ENCODE measurements around the gene SLC9A4. TPM values are rescaled to one million over a fixed set of nuclear protein-coding genes. Genes with fewer than 3 reads are reported as not detected.

SLC9A4 gene
- total and polyA plus RNA-seq, 10 of the 15 experiments (the other 5 are each of a cell fraction or from before 2014, with no cell fraction given): 0.10 TPM; not detected in 9

DNA sequence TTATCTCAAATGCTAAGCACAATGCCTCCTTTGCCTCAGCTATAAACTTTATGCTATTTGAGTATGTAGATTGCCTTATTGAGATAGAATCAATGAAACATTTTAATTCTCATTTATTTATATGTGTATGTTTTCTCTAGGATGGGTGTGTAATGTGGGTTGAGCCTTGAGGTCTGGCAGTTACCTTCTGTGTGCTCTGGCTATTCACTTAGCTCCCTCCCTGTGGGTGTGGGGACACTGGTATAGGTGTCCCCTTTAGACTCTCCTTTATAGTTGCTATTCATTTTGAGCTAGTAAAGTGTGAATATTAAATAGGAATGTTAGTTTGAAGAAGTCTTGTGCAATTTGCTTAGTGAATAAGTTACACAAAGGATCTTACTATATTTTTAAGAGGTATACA is 1.8 kb downstream of the SLC9A4 start:
- H3K79me2 ChIP-seq (ENCODE audit: control insufficient read depth, insufficient read depth, low read length): no peaks in the 10 kb centered on the region
- H3K9ac ChIP-seq (ENCODE audit: control insufficient read depth, insufficient read depth, low read length): no peak overlapping the region
- DNase-seq (ENCODE audit: low read depth, low spot score) (no peak), ATAC-seq (no peak), FAIRE-seq (no peak)
- POLR2A ChIA-PET: no interaction called here
- TF ChIP-seq ASH2L (IDR thresholded peaks at IDR 0.05; ENCODE audit: borderline replicate concordance, low read depth): no peak
- TF ChIP-seq, protein P1, sequence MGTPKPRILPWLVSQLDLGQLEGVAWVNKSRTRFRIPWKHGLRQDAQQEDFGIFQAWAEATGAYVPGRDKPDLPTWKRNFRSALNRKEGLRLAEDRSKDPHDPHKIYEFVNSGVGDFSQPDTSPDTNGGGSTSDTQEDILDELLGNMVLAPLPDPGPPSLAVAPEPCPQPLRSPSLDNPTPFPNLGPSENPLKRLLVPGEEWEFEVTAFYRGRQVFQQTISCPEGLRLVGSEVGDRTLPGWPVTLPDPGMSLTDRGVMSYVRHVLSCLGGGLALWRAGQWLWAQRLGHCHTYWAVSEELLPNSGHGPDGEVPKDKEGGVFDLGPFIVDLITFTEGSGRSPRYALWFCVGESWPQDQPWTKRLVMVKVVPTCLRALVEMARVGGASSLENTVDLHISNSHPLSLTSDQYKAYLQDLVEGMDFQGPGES (IDR thresholded peaks at IDR 0.05): no peak
- TF ChIP-seq, protein P2, sequence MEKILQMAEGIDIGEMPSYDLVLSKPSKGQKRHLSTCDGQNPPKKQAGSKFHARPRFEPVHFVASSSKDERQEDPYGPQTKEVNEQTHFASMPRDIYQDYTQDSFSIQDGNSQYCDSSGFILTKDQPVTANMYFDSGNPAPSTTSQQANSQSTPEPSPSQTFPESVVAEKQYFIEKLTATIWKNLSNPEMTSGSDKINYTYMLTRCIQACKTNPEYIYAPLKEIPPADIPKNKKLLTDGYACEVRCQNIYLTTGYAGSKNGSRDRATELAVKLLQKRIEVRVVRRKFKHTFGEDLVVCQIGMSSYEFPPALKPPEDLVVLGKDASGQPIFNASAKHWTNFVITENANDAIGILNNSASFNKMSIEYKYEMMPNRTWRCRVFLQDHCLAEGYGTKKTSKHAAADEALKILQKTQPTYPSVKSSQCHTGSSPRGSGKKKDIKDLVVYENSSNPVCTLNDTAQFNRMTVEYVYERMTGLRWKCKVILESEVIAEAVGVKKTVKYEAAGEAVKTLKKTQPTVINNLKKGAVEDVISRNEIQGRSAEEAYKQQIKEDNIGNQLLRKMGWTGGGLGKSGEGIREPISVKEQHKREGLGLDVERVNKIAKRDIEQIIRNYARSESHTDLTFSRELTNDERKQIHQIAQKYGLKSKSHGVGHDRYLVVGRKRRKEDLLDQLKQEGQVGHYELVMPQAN (conservative IDR thresholded peaks at IDR 0.05): no peak
- no peak for TF ChIP-seq ZNF274 (IDR thresholded peaks at IDR 0.05; ENCODE audit: insufficient read depth, insufficient read length)
- no peak for TF ChIP-seq PML (IDR thresholded peaks at IDR 0.05; ENCODE audit: low read length)
- no peak for TF ChIP-seq TARDBP (IDR thresholded peaks at IDR 0.05; ENCODE audit: borderline replicate concordance)
- TF ChIP-seq HCFC1 (IDR thresholded peaks at IDR 0.05; ENCODE audit: low read length): no peak
- TF ChIP-seq NFYB (IDR thresholded peaks at IDR 0.05; ENCODE audit: insufficient read depth, low read depth, low read length): no peak
- TF ChIP-seq, protein P3, sequence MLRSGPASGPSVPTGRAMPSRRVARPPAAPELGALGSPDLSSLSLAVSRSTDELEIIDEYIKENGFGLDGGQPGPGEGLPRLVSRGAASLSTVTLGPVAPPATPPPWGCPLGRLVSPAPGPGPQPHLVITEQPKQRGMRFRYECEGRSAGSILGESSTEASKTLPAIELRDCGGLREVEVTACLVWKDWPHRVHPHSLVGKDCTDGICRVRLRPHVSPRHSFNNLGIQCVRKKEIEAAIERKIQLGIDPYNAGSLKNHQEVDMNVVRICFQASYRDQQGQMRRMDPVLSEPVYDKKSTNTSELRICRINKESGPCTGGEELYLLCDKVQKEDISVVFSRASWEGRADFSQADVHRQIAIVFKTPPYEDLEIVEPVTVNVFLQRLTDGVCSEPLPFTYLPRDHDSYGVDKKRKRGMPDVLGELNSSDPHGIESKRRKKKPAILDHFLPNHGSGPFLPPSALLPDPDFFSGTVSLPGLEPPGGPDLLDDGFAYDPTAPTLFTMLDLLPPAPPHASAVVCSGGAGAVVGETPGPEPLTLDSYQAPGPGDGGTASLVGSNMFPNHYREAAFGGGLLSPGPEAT (IDR thresholded peaks at IDR 0.05; ENCODE audit: low read depth): no peak
- no peak for TF ChIP-seq SUPT20H (IDR thresholded peaks at IDR 0.05; ENCODE audit: borderline replicate concordance, control insufficient read depth, low read depth, low read length)
- no peak for TF ChIP-seq SMC3 (IDR thresholded peaks at IDR 0.05; ENCODE audit: borderline replicate concordance, low read length)
- no peak for TF ChIP-seq GABPA (IDR thresholded peaks at IDR 0.05; ENCODE audit: low read depth)
- no peak for TF ChIP-seq YY1 (IDR thresholded peaks at IDR 0.05; ENCODE audit: low read depth, low read length)
- no peak for TF ChIP-seq BRCA1 (IDR thresholded peaks at IDR 0.05; ENCODE audit: low read depth, low read length)
- TF ChIP-seq, protein P4, sequence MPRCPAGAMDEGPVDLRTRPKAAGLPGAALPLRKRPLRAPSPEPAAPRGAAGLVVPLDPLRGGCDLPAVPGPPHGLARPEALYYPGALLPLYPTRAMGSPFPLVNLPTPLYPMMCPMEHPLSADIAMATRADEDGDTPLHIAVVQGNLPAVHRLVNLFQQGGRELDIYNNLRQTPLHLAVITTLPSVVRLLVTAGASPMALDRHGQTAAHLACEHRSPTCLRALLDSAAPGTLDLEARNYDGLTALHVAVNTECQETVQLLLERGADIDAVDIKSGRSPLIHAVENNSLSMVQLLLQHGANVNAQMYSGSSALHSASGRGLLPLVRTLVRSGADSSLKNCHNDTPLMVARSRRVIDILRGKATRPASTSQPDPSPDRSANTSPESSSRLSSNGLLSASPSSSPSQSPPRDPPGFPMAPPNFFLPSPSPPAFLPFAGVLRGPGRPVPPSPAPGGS (IDR thresholded peaks at IDR 0.05; ENCODE audit: borderline replicate concordance, insufficient read depth, low read depth, low read length, poor library complexity, severe bottlenecking): no peak
- no peak for TF ChIP-seq JUNB (IDR thresholded peaks at IDR 0.05)
- SMC1A ChIA-PET (ENCODE audit: uncharacterized antibody, unreplicated experiment): interaction anchor here (0.8 to 2.2 kb wide), 3 partner anchors 35 to 180 kb away, joined by 3 to 13 read pairs (median 3); no protein-coding TSS in a partner anchor
- no peaks in the 10 kb centered on the region for H3K36me3 ChIP-seq (ENCODE audit: control insufficient read depth in 2 of 2, insufficient read depth in 2 of 2, low read length in 1 of 2)
- no peak overlapping the region for H2AFZ ChIP-seq (ENCODE audit: control insufficient read depth, low read depth, low read length)
- no TSS peak for BruUV-seq (replicated peaks)
- CTCF ChIA-PET: interaction anchor here (0.8 to 6.0 kb wide), 8 partner anchors 9 to 234 kb away, joined by 3 to 30 read pairs (median 3); no protein-coding TSS in a partner anchor
- intact Hi-C loops (cut with micrococcal nuclease; ENCODE audit: unreplicated experiment) (loop anchor here (5.0 kb wide), 1 partner anchor 228 kb away; no protein-coding TSS in a partner anchor), in situ Hi-C loops (cut with MboI) (loop anchor here (10.0 to 25.0 kb wide), 2 partner anchors 140 to 1062 kb away; partner anchors contain the start of gene SLC9A2)
- H3K9me3 ChIP-seq (replicated peaks; ENCODE audit: control insufficient read depth, insufficient read depth, low read length): no peaks in the 10 kb centered on the region; the same call in 2 of the 3 replicates
- H3K4me1 ChIP-seq (ENCODE audit: control insufficient read depth, insufficient read depth, low read length): no peaks in the 10 kb centered on the region
- H4K20me1 ChIP-seq (ENCODE audit: control insufficient read depth, insufficient read depth): no peaks in the 10 kb centered on the region
- peaks cover 0 to 2% of the 10 kb centered on the region in 2 experiments; a peak in 1 of 4 replicates for H3K27me3 ChIP-seq (replicated peaks in 1 of 2; ENCODE audit: control insufficient read depth in 2 of 2, insufficient read depth in 2 of 2, low read length in 1 of 2)
- H3K27ac ChIP-seq (ENCODE audit: control insufficient read depth, insufficient read depth): no peak overlapping the region
- H3K4me3 ChIP-seq: no peak overlapping the region
- H3K4me2 ChIP-seq (ENCODE audit: control insufficient read depth, insufficient read depth): no peak overlapping the region
- RAD21 ChIA-PET (ENCODE audit: unreplicated experiment): interaction anchor here (0.6 to 1.3 kb wide), 2 partner anchors 139 to 141 kb away, joined by 3 to 5 read pairs; no protein-coding TSS in a partner anchor
